Colonic mucosa (tissue), 4 donors: Measurements from ENCODE around the gene ZCCHC12. TPM values are rescaled to one million over a fixed set of nuclear protein-coding genes. Genes with fewer than 3 reads are reported as not detected.
A peak's percentile ranks its signal among the peaks of the same experiment; 100 is the strongest.

Source experiments
- DNase-seq: peaks from one replicate; pipeline ENCODE4 v3.0.0-alpha.2; 2020
- H3K27ac ChIP-seq: fragments of 200-600 bp; one replicate; pipeline ENCODE4 v1.8.0; 2021
- H3K27me3 ChIP-seq: fragments of 200-600 bp; one replicate; pipeline ENCODE4 v1.8.0; 2021
- H3K36me3 ChIP-seq: fragments of 200-600 bp; one replicate; pipeline ENCODE4 v1.8.0; 2021
- H3K4me1 ChIP-seq: fragments of 200-600 bp; one replicate; pipeline ENCODE4 v1.8.0; 2021; ENCODE audit warnings: mild to moderate bottlenecking
- H3K4me3 ChIP-seq: fragments of 200-600 bp; one replicate; pipeline ENCODE4 v1.8.0; 2021
- H3K9ac ChIP-seq, 2 donors: one replicate each; pipeline ENCODE4 v1.7.0; 2013; ENCODE audit warnings: control low read depth in 2 of 2, low read depth in 2 of 2, low read length in 2 of 2
- H3K9me3 ChIP-seq: fragments of 200-600 bp; one replicate; pipeline ENCODE4 v1.8.0; 2021
- intact Hi-C: fragments of 100-400 bp; cut with DNase I; formaldehyde crosslinking; loops from one replicate; pipeline ENCODE4 v1.14.1; 2022
- total RNA-seq, 2 donors: library from RNA; stranded (reverse); fragmentation: NEBNext Ultra II Directional in 1 of 2; extraction: Animal tissue kit (Norgen Biotek cat#: 25700) in 1 of 2; gene quantifications; one replicate each; pipeline ENCODE4 v1.2.1, GENCODE V29; 2021
- TF ChIP-seq, protein P1 (sequence below): fragments of 200-600 bp; IDR thresholded peaks from one replicate; pipeline ENCODE4 v1.8.0; 2022; ENCODE audit warnings: antibody characterized with exemption, mild to moderate bottlenecking
- donor health status: healthy.
- donor health status: DM: no; HTN: no; CAD: no.
- donor health status: DM: no; HTN: no; CAD: no.

The ZCCHC12 gene
- total RNA-seq, 2 donors from 2014 or later = 0.37 TPM; not detected in 1

DNA sequence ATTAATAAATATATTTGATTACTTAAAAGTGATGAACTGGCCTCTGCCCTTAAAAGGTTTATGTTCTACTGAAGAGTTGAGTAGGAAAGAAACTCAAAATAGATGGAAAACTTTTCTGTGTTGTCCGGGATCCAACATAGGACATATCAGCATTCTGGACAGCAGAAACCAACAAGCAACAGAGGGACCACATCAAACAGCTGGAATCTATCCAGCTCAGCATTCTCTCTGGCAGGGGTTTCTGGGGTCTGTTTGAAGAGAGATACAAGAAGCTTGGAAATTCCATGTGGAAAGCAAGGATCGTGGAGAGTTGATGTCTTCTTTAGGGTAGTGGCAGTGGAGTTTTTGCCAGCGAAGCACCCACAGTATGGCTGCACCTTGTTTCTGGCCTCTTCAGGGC lies 43.6 kb downstream of the ZCCHC12 start:
- no peak overlapping the region for H3K9ac ChIP-seq
- no peak for DNase-seq
- TF ChIP-seq, protein P1, sequence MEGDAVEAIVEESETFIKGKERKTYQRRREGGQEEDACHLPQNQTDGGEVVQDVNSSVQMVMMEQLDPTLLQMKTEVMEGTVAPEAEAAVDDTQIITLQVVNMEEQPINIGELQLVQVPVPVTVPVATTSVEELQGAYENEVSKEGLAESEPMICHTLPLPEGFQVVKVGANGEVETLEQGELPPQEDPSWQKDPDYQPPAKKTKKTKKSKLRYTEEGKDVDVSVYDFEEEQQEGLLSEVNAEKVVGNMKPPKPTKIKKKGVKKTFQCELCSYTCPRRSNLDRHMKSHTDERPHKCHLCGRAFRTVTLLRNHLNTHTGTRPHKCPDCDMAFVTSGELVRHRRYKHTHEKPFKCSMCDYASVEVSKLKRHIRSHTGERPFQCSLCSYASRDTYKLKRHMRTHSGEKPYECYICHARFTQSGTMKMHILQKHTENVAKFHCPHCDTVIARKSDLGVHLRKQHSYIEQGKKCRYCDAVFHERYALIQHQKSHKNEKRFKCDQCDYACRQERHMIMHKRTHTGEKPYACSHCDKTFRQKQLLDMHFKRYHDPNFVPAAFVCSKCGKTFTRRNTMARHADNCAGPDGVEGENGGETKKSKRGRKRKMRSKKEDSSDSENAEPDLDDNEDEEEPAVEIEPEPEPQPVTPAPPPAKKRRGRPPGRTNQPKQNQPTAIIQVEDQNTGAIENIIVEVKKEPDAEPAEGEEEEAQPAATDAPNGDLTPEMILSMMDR = no peak
- H3K27ac ChIP-seq = no peak overlapping the region
- no peaks in the 10 kb centered on the region for H3K4me1 ChIP-seq
- H3K27me3 ChIP-seq = no peaks in the 10 kb centered on the region
- H3K36me3 ChIP-seq = no peaks in the 10 kb centered on the region
- no peak overlapping the region for H3K4me3 ChIP-seq
- intact Hi-C loops = no loop called here
- no peaks in the 10 kb centered on the region for H3K9me3 ChIP-seq

DNA sequence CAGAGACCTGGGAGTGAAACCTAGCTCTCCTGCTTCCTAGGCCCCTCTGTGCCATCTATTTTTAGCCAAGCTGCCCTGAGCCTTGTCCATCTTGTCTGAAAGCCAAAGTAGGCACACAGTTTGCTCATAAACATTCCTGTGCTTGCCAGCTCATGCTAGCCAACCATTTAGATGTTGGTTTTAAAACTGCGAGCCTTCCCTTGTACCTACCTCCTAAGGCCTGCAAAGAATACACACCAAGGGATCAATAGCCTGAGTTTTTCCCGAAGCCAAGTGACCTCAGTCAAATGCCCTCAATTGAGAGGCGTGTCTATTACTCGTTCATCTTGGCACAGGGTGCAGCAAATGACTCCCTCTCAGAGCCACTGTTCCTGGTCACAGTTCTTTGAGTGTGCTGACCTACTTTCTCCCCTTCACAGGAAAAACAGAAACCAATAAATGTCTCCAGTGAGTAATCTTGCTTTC lies 48.5 kb downstream of the ZCCHC12 start:
- DNase-seq = peak; percentile 21
- no peak overlapping the region for H3K27ac ChIP-seq
- H3K36me3 ChIP-seq = no peaks in the 10 kb centered on the region
- H3K4me1 ChIP-seq = no peaks in the 10 kb centered on the region
- H3K27me3 ChIP-seq = no peaks in the 10 kb centered on the region
- intact Hi-C loops = no loop called here
- no peak overlapping the region for H3K4me3 ChIP-seq
- H3K9ac ChIP-seq = no peak overlapping the region
- no peaks in the 10 kb centered on the region for H3K9me3 ChIP-seq
- TF ChIP-seq, protein P1 = no peak

Other genes starting within 250 kb of the ZCCHC12 start
- gene IL13RA1, start 96.2 kb upstream of the ZCCHC12 start, total RNA-seq = 100 to 1,000 TPM in 1 of 2 donors, 10 to 100 TPM in 1; 52.8 to 119 TPM
- 1 to 10 TPM; 7.4 to 7.8 TPM for gene LONRF3, start 150.8 kb downstream of the ZCCHC12 start, total RNA-seq
- not detected for gene CT47C1, start 249.2 kb downstream of the ZCCHC12 start, total RNA-seq